ENCODE measurements around the gene HS2ST1.

- TF ChIP-seq CTCF (IDR thresholded peaks at IDR 0.05) (no peak), POLR2A (IDR thresholded peaks at IDR 0.05) (no peak), POLR2AphosphoS5 (IDR thresholded peaks at IDR 0.05) (no peak)
Measured at GRCh38 chr1:87119541-87120140, 205.2 kb downstream of the HS2ST1 start.

Data from breast epithelium (tissue), 3 donors.